ENCODE data around the gene EIF4G2. TPM values are rescaled to one million over a fixed set of nuclear protein-coding genes. Genes with fewer than 3 reads are reported as not detected.

Gene EIF4G2
- total RNA-seq, 4 donors from 2014 or later: 587 to 866 (median 665) TPM

DNA sequence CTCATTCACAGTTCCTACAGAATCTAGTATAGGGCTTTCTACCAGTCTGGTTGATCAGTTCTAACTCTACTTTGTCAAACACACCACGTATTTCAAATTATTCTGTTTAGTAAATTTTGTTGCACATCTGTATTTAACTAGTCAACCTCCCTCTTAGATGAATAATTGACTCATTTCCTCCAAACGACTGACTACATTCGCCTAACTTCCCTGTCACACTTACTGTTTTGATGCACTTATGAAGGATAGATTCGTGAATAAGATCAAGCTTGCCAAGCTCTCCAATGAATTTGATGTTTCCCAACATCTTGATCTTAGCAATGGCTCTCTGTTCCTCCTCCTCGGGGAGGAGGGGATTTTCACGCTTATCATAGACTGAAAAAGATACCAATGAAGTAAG lies 5.0 kb downstream of the EIF4G2 start:
- peaks cover 44 to 84% of the 10 kb centered on the region in 2 donors for H3K36me3 ChIP-seq
- no peak overlapping the region for H3K4me3 ChIP-seq
- TF ChIP-seq EP300 (IDR thresholded peaks at IDR 0.05) (no peak), POLR2A (IDR thresholded peaks at IDR 0.05) (no peak)
- no peaks in the 10 kb centered on the region for H3K27me3 ChIP-seq
- no peaks in the 10 kb centered on the region for H3K9me3 ChIP-seq
- 48 to 65% methylated on average over 6 of the region's 6 CpGs for WGBS, 2 donors (ENCODE audit: low coverage in 1 of 2)
- peak overlapping the region in 1 of 4 donors; percentile 8 for H3K27ac ChIP-seq
- peaks cover 11 to 86% (median 19%) of the 10 kb centered on the region in 3 donors for H3K4me1 ChIP-seq
- no peak for ATAC-seq

DNA sequence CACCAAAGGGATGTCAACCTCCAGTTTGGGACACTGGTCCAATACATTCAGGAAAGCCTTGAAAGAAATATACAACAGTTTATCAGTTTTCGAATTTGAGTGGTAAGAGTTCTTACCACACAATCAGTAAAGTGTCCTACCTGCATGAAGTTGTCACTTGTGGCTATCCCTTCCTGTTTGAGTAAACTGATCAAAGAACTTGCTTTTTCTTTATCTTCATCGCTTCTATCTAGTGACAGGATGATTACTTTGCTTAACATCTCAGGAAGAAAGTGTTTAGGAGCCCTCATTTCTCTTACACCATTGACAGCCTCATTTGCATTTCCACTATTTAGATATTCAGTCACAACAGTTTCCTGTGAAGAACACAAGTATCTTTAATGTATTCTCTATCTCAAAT lies 8.4 kb downstream of the EIF4G2 start:
- H3K4me1 ChIP-seq: peaks cover 1 to 72% (median 2%) of the 10 kb centered on the region in 3 donors

DNA sequence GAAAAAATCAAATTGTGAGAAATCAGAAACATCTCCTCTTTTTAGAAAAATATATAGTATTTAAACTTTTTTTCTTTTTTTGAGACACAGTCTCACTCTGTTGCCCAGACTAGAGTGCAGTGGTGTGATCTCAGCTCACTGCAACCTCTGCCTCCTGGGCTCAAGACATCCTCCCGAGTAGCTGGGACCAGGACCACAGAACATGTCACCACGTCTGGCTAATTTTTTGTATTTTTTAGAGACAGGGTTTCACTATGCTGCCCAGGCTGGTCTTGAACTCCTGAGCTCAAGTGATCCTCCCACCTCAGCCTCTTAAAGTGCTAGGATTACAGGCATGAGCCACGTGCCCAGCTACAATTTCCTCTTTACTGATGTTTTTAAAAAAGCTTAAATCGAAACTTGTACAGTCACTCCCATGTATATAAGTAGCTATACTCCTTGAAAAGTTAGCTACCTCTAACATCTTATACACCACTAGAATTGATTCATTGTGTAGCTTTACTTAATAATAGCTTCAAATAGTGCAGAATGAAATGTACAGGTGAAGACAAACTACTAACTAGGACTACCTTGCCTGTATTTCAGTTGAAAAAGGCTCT lies 10.3 kb downstream of the EIF4G2 start:
- Histone ChIP-seq H3K4me3 (no peak overlapping the region), H3K27ac (peak overlapping the region in 1 of 4 donors; percentile 9), H3K36me3 (peaks cover 39 to 79% of the 10 kb centered on the region in 2 donors), H3K9me3 (no peaks in the 10 kb centered on the region), H3K4me1 (peaks cover 0 to 54% (median 2%) of the 10 kb centered on the region in 3 donors), H3K27me3 (no peaks in the 10 kb centered on the region)
- TF ChIP-seq, protein P1, sequence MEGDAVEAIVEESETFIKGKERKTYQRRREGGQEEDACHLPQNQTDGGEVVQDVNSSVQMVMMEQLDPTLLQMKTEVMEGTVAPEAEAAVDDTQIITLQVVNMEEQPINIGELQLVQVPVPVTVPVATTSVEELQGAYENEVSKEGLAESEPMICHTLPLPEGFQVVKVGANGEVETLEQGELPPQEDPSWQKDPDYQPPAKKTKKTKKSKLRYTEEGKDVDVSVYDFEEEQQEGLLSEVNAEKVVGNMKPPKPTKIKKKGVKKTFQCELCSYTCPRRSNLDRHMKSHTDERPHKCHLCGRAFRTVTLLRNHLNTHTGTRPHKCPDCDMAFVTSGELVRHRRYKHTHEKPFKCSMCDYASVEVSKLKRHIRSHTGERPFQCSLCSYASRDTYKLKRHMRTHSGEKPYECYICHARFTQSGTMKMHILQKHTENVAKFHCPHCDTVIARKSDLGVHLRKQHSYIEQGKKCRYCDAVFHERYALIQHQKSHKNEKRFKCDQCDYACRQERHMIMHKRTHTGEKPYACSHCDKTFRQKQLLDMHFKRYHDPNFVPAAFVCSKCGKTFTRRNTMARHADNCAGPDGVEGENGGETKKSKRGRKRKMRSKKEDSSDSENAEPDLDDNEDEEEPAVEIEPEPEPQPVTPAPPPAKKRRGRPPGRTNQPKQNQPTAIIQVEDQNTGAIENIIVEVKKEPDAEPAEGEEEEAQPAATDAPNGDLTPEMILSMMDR (IDR thresholded peaks at IDR 0.05): no peak
- TF ChIP-seq POLR2A (IDR thresholded peaks at IDR 0.05): no peak
- no peak for TF ChIP-seq POLR2AphosphoS5 (IDR thresholded peaks at IDR 0.05)
- no peak for TF ChIP-seq EP300 (IDR thresholded peaks at IDR 0.05)
- no peak for ATAC-seq
- WGBS, 2 donors (ENCODE audit: low coverage in 1 of 2): 38 to 47% methylated on average over 4 of the region's 4 CpGs

More for the DNA sequence above, 8.4 kb downstream of the EIF4G2 start:
- ATAC-seq: no peak
- Histone ChIP-seq H3K4me3 (no peak overlapping the region), H3K27ac (peak overlapping the region in 1 of 4 donors; percentile 28), H3K36me3 (peaks cover 46 to 98% of the 10 kb centered on the region in 2 donors), H3K27me3 (no peaks in the 10 kb centered on the region), H3K9me3 (no peaks in the 10 kb centered on the region)
- no peak for TF ChIP-seq POLR2A (IDR thresholded peaks at IDR 0.05)
- no peak for TF ChIP-seq EP300 (IDR thresholded peaks at IDR 0.05)
- TF ChIP-seq POLR2AphosphoS5 (IDR thresholded peaks at IDR 0.05): no peak
- TF ChIP-seq, protein P1 (IDR thresholded peaks at IDR 0.05): no peak
- WGBS, 2 donors (ENCODE audit: low coverage in 1 of 2): 90 to 93% methylated on average over 2 of the region's 2 CpGs

DNA sequence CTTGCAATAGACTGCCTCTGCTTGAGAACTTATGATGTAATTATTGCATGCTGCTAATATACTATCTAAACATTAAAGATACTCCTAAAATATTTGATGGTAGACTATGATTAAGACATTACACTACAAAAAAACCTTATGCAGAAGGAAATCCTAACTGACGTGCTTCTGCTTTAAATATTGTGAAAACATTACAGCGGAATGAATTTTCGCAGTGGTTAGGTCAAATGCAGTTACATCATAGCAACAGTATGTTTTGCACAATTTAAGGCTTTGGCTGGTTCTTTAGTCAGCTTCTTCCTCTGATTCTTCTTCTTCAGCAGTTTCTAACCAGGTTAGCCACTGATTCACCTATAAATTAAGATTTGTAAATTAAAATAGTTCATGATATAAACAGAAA lies 11.2 kb downstream of the EIF4G2 start:
- Histone ChIP-seq H3K4me1 (peaks cover 2 to 50% (median 3%) of the 10 kb centered on the region in 3 donors), H3K27ac (no peak overlapping the region), H3K36me3 (peaks cover 35 to 70% of the 10 kb centered on the region in 2 donors), H3K4me3 (no peak overlapping the region), H3K9me3 (no peaks in the 10 kb centered on the region), H3K27me3 (no peaks in the 10 kb centered on the region)
- WGBS, 2 donors (ENCODE audit: low coverage in 1 of 2): 58 to 61% methylated on average over 3 of the region's 3 CpGs
- TF ChIP-seq, protein P1 (IDR thresholded peaks at IDR 0.05): no peak
- TF ChIP-seq EP300 (IDR thresholded peaks at IDR 0.05): no peak
- no peak for TF ChIP-seq POLR2AphosphoS5 (IDR thresholded peaks at IDR 0.05)
- TF ChIP-seq POLR2A (IDR thresholded peaks at IDR 0.05): no peak
- ATAC-seq: no peak

DNA sequence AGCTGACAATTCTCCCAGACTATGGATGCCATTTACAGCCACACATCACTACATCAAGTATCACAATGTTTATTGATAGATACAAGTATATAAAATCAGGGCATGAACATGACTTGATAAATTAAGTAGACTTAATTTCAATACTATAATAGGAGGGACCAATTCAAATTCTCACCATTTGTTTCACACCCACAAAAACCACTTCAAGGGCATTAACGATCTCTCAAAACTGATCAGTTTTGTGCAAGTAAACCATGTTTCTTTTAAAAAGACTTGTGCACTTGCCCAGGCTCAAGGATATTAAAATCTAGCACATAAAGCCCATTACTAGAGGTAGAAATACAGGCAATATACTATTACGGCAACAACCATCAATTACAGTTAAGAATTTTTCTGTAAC lies 11.7 kb downstream of the EIF4G2 start:
- no peaks in the 10 kb centered on the region for H3K9me3 ChIP-seq
- H3K27me3 ChIP-seq: no peaks in the 10 kb centered on the region
- peaks cover 2 to 49% (median 3%) of the 10 kb centered on the region in 3 donors for H3K4me1 ChIP-seq
- no peak overlapping the region for H3K27ac ChIP-seq
- 69 to 70% methylated on average over 2 of the region's 2 CpGs for WGBS, 2 donors (ENCODE audit: low coverage in 1 of 2)
- no peak for ATAC-seq
- H3K36me3 ChIP-seq: peaks cover 32 to 65% of the 10 kb centered on the region in 2 donors
- H3K4me3 ChIP-seq: no peak overlapping the region
- TF ChIP-seq POLR2A (IDR thresholded peaks at IDR 0.05) (no peak), EP300 (IDR thresholded peaks at IDR 0.05) (no peak), POLR2AphosphoS5 (IDR thresholded peaks at IDR 0.05) (no peak)

DNA sequence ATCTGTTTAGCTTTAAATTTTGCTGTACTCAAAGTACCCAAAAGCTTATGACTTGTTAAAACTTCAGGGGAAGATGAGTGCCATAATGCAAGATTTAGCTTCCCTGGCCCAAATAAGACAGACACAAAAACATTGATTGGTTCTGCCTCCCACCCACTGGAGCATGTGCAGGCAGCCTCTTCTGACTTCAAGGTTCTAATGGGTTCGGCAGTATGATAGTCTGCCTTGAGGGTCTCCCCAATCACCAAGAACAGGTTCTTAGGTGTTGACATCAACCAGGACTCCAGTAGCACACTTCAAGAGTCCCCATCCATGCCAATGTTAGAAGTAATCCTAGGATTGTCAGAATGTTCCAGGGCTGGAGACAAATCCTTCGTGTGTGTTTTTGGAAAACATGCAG lies 12.5 kb downstream of the EIF4G2 start:
- H3K9me3 ChIP-seq: no peaks in the 10 kb centered on the region
- no peak overlapping the region for H3K4me3 ChIP-seq
- H3K27me3 ChIP-seq: no peaks in the 10 kb centered on the region
- H3K36me3 ChIP-seq: peaks cover 24 to 57% of the 10 kb centered on the region in 2 donors
- peaks cover 0 to 41% (median 3%) of the 10 kb centered on the region in 3 donors for H3K4me1 ChIP-seq
- TF ChIP-seq POLR2AphosphoS5 (IDR thresholded peaks at IDR 0.05) (no peak), POLR2A (IDR thresholded peaks at IDR 0.05) (no peak), EP300 (IDR thresholded peaks at IDR 0.05) (no peak)
- TF ChIP-seq, protein P1 (IDR thresholded peaks at IDR 0.05): no peak
- WGBS, 2 donors (ENCODE audit: low coverage in 1 of 2): 18 to 58% methylated on average over 2 of the region's 2 CpGs
- ATAC-seq: no peak
- no peak overlapping the region for H3K27ac ChIP-seq
